ENCODE results near the gene NUPR1.
"Not testable (repeated sequence)": the region's sequence is repeated elsewhere in the genome, so short reads cannot be mapped to it uniquely, and the experiment has no call there.

NUPR1 gene, protein sequence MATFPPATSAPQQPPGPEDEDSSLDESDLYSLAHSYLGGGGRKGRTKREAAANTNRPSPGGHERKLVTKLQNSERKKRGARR

DNA sequence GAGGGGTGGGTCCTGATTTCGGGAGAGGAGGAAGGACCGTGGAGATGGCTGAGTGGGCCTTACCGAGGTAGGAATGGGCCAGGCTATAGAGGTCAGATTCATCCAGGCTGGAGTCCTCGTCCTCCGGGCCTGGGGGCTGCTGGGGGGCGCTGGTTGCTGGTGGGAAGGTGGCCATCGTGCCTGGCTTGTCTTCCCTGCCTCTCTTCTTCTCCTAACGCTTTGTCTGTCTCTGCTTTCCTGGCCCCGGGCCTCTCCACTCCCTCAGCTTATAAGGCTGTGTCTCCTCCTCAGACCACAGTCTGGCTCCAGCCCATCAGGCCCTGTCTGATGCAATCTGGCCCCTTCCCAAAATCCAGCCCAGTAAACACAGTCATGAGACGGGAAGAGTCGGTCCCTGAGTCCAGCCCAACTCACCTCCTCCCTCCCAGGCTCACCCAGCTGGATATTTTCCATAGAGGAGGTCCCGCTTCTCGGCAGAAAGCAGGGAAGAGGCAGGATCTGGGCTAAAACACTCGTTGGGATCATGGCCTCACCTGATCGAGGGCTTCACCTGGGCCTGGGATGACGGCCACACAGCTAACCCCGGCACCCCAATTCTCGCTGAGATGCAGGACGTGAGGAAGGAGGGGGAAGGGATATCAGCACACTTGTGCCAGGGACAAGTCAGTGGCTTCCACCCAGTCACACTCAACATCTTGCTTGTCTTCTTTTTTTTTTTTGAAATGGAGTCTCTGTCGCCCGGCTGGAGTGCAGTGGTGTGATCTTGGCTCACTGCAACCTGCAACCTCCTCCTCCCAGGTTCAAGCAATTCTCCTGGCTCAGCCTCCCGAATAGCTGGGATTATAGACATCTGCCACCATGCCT is at the start of gene NUPR1:
Gene NUPR1, minus strand, starts transcription at position 242 of the 864 bp plus-strand sequence. Its CDS starts 67 bp downstream, at position 175.
- no peak for DNase-seq (ENCODE audit: low read depth in 3 of 3)

DNA sequence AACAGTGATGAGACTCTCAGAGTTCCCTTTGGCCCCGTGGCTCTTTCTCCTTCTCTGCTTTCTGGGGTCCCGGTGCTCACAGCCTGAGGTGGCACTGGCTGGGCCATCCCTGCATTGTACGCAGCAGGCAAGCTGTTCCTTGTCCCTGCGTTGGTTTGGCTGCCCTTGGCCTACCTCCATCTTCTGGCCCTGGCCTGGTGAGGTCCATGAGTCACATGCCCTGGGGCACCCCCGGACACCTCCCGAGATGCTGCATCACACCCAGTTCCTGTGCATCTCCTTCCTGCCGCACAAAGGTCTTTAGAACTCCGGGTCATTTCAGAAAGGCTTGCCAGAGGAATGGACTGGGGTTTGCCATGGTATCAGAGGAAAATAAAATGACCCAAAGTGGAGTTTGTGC is 48.6 kb upstream of the NUPR1 start:
- DNase-seq (ENCODE audit: low read depth in 3 of 3): no peak

- no peak for DNase-seq (ENCODE audit: low read depth in 3 of 3)
These were observed 47.7 kb upstream of the NUPR1 start for GRCh38 chr16:28586466-28586865.

- no peak for DNase-seq (ENCODE audit: low read depth in 3 of 3)
These were observed 46.9 kb upstream of the NUPR1 start for GRCh38 chr16:28585674-28586073.

- no peak for DNase-seq (ENCODE audit: low read depth in 3 of 3)
These were observed 42.0 kb upstream of the NUPR1 start for GRCh38 chr16:28580726-28581315.

- no peak for DNase-seq (ENCODE audit: low read depth in 3 of 3)
These were observed 36.8 kb upstream of the NUPR1 start for GRCh38 chr16:28575446-28576109.

- DNase-seq (ENCODE audit: low read depth in 3 of 3): no peak
These were observed 36.2 kb upstream of the NUPR1 start for GRCh38 chr16:28574925-28575324.

DNA sequence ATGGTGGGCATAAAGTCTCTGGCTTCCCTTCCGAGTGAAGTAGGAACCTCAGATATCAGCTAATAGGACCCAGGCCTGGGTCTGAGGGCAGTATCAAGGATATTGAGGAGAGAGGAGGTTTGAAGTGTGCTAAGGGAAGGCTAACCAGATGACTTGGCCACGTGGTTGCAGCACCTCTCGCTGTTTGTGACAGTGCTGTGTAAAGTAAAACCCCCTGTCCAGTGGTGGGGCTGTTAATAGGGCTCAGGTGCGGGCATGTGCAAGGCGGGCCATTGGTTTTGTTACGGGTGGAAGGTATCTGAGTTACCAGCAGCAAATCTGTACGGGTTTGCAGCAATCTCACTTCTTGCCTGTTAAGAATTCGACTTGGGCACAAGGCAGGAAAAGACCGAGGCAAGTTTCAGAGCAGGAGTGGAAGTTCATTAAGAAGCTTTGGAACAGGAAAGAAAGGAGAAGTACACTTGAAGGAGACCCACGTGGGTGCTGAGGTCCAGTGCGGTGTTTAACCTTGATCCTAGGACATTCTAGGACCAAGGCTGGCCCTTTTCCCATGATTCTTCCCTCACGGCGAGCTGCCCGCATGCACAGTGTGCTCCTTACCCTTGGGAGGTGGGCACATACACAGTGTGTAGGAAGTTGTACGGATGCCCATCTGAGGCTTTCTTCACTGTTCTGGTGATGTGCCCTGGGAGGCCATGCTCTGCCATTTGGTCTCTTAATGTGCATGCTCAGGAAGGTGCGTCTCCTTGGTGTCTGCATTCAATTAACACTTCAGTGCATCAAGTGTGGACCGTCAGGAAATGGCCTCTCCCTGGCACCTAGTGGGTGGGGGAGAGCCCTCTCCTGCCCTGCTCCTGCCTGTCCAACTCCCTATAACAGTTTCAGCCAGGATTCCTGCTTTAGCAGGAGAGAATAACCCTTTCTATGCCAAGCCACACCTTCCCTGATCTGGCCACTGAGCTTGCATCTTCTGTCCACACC is 35.3 kb upstream of the NUPR1 start:
- DNase-seq (ENCODE audit: low read depth in 3 of 3): no peak

DNA sequence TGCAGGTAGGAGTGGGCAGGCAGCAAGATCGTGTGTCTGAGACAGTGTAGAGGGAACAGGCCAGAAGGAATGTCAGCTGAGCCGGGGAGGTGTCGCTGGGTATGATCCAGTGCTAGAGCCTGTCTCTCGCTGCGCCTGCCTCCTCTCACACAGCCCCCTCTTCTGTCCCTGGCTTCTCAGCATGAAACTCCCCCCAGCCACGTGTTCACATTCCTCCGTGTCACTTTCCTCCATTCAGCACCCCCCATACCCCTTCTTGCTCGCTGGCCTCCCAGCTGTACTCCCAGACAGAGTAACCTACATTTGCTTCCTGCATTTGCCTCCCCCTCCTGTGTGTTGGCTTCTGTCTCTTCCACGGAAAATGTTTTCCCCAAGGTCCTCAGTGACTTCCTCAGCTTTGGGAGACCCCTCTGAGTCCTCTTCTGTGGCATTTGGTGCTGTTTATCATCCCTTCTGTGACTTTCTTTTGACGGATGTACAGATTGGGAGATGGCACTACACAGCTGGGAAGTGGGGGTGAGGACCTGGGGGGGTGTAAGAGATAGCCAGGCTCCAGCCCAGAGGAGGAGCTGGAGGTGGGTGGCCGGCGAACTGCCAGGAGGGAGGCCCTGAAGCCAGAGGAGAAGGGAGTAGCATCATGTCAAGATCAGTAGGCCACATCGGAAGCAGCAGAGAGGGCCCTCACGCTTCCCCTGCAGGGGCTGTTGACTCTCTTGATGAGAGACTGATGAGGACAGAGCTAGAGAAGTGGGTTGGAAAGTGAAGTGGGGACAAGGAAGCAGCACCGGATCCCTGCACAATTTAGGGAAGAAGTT is 34.1 kb upstream of the NUPR1 start:
- DNase-seq (ENCODE audit: low read depth in 3 of 3): no peak

DNA sequence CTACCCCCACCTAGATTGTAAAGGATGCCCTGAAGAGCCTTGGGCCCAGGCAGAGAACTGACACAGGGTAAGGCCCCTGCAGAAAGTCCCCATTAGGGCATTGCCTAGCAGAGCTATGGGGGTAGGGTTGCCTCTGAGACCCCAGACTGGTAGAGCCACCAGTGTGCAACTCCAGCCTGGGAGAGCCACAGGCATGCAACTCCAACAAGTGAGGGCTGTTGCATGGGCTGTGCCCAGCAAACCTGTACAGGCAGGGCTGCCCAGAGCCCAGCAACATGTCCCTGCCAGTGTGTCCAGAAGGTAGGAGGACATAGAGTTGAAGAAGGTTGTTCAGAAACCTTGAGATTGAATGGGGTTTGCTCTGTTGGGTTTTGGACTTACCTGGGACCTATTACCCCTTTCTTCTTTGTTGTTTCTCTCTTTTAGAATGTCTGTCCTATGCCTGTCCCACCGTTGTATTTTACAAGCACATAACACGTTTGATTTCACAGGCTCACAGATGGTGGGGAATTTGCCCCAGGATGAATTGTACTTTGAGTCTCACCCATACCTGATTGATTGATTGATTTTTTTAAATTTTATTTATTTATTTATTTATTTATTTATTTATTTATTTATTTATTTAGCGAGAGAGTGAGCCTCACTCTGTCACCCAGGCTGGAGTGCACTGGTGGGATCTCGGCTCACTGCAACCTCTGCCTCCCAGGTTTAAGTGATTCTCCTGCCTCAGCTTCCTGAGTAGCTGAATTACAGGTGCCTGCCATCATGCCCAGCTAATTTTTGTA is 31.4 kb upstream of the NUPR1 start:
- DNase-seq (ENCODE audit: low read depth in 3 of 3): no peak

GRCh38 chr16:28569021-28569420 is 30.2 kb upstream of the NUPR1 start:
- no peak for DNase-seq (ENCODE audit: low read depth in 3 of 3)

DNA sequence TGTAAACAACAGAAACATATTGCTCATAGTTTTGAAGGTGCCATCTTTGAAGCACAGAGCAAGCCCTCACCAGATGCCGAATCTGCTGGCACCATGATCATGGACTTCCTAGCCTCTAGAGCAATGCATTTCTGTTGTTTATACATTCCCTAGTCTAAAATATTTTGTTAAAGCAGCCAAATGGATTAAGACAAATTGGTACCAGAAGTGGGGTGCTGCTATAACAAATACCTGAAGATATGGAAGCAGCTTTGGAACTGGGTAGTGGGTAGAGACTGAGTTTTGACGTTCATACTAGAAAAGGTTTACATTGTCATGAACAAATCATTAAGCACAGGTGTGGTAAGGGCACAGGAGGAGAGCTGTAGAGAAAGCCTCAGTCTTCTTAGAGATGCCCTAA is 28.5 kb upstream of the NUPR1 start:
- no peak for DNase-seq (ENCODE audit: low read depth in 3 of 3)

- not testable (repeated sequence) for DNase-seq (ENCODE audit: low read depth in 3 of 3)
These were observed 27.6 kb upstream of the NUPR1 start for GRCh38 chr16:28566233-28566925.

DNA sequence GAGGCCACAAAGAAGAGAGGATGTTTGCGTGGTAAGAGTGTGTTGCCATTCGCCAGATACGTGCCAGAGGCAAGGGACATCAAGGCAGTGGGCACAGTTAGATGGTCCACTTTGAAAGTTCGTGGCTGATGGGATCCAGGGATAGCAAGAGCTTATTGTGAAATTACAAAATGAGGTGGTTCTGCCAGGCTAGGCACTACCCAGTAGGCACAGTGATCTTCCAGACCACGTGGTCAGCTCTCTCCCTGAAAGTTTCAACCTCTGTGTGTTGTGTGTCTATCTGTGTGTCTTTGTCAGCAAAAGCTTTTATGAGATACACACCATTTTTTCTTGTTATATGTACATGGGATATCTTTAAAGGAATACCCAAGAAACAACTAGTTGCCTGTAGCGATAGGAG is 24.4 kb upstream of the NUPR1 start:
- DNase-seq (ENCODE audit: low read depth in 3 of 3): no peak

DNA sequence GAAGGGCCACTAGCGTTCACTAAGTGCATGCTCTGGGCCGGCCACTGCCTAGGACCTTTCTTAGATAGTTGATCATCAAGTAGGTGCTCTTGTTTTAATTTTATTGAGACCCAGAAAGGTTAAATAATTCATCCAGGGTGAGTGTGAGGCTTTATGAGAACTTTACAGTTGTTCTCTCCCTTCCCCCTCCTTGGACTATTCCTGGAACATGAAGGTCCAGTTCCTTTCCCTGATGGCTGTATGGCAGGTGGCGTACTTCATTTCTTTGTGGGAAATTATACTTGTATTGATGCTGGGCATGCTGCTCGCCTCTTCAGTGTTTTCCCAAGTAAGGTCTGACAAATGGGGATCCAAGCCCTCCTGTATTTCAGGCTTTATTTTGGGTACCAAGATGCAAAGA is 23.4 kb upstream of the NUPR1 start:
- no peak for DNase-seq (ENCODE audit: low read depth in 3 of 3)

- DNase-seq (ENCODE audit: low read depth in 3 of 3): no peak
These were observed 22.9 kb upstream of the NUPR1 start for GRCh38 chr16:28561557-28562187.

- no peak for DNase-seq (ENCODE audit: low read depth in 3 of 3)
These were observed 19.7 kb upstream of the NUPR1 start for GRCh38 chr16:28558456-28558855.

GRCh38 chr16:28556914-28557320 is 18.1 kb upstream of the NUPR1 start:
- DNase-seq (ENCODE audit: low read depth in 3 of 3): no peak

DNA sequence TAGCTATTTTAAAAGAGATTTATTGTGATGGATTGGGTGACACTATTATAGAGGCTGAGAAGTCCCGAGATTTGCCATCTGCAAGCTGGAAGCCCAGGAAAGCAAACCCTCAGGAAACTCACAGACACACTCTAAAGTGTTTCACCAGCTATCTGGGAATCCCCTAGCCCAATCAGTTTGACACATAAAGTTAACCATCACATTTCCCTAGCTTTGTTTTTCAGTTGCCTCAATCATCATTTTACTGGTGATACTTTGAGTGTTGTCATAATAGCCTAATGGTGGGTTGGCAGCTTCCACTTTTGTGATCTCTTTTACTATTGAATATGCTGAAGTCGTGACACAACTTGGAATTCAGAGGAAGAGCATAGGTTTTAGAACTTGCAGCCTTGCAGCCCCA is 16.8 kb upstream of the NUPR1 start:
- DNase-seq (ENCODE audit: low read depth in 3 of 3): no peak

All from stimulated activated CD4-positive, alpha-beta T cell treated with anti-CD3 and anti-CD28 coated beads, TNF-alpha, amount 100 ng/mL, for 4 hours (primary cell).